A549 treated with AZD9567 at 1 μM for 4 hours (cell line): Measurements from ENCODE around the gene CEP89. TPM values are rescaled to one million over a fixed set of nuclear protein-coding genes. Genes with fewer than 3 reads are reported as not detected.

Experiments
- total RNA-seq: library from RNA; stranded (reverse); fragments of 200-300 nt; extraction: Qiagen RNA extraction; gene quantifications from 5 replicates; pipeline ENCODE4 v1.2.3, GENCODE V29; 2022; ENCODE audit not compliant: insufficient read depth

The CEP89 gene
- total RNA-seq = 41.5 to 49.0 TPM (median 47.7 TPM) in 5 replicates

GRCh38 chr19:32971715-32972540 lies at the start of gene CEP89, which contains the start of gene FAAP24:
Gene CEP89, minus strand, starts transcription at chr19:32971958. Its CDS starts 84 bp downstream, at chr19:32971874.
Gene FAAP24, plus strand, starts transcription at chr19:32972242. Its CDS starts 955 bp downstream, at chr19:32973197.

DNA sequence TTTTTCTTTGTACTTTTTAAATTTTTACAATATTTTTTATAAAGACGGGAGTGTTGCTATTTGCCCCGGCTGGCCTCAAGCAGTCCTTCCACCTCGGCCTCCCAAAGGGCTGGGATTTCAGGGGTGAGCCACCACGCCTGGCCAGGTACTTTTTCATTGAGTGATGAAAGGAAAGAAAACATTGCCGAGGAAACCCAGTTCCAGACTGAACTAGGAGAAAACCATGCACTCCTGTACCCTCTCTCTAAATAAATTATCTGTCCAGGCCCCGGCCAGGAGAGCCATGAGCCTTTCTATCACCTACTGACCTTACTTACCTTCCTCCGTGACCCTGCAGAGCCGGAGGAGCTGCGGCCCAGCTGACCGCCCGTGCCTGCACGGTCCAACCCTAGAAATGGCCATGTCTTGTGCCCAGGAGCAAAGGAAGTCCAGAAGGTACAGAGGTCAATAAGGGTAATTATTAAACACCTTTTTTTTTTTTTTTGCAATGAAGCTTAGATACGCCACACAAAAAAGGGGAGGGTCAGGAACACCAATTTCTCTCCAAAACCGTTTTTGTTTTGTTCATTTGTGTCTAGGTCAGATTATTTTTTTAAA lies 102.3 kb downstream of the CEP89 start, which contains the start of gene SLC7A9:
Gene SLC7A9 (minus strand): TSS at position 399 of the 597 bp plus-strand sequence. CDS start 1,233 bp downstream, outside the sequence.

Other genes with a start within 250 kb of the CEP89 start
- gene SLC7A9, start 102.2 kb downstream of the CEP89 start, total RNA-seq = 0.47 to 0.67 TPM (median 0.57 TPM) in 4 of 5 replicates, not detected in the other
- gene FAAP24, start 284 bp upstream of the CEP89 start, total RNA-seq = 11.2 to 15.4 TPM (median 13.8 TPM) in 5 replicates
- gene RHPN2, start 92.9 kb upstream of the CEP89 start, total RNA-seq = 44.8 to 94.8 TPM (median 51.7 TPM) in 5 replicates
- gene GPATCH1, start 109.2 kb upstream of the CEP89 start, total RNA-seq = 13.9 to 15.3 TPM (median 14.3 TPM) in 5 replicates
- 0.23 TPM in 1 of 5 replicates, not detected in the others for gene WDR88, start 160.2 kb upstream of the CEP89 start, total RNA-seq
- gene LRP3, start 222.4 kb upstream of the CEP89 start, total RNA-seq = 36.5 to 55.7 TPM (median 53.4 TPM) in 5 replicates